Activated T-cell treated with anti-CD3 and anti-CD28 coated beads for 24 hours (primary cell): ENCODE results near the gene TTPAL.

Experiments
- DNase-seq: peaks from one replicate; pipeline ENCODE4 v3.0.0-alpha.2; 2020; ENCODE audit warnings: low read depth

The TTPAL gene

DNA sequence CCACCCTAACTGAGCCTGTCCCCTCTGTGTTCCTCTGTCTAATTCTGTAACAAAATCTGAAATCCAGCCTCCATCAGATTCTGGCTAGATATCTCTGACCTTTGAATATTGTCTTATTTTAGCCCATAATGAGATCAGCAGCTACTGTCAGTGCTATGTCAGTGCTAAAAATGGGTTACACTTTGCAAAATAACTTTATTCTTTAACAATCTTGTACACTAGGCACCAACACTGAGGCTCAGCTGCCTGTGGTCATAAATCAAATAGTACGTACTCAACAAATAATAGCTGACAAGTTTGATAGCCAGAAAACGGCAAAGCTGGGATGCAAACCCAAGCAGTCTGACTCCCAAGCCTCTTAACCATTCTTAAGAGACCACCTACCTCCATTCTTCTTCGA lies 22.1 kb downstream of the TTPAL start:
- DNase-seq: no peak

DNA sequence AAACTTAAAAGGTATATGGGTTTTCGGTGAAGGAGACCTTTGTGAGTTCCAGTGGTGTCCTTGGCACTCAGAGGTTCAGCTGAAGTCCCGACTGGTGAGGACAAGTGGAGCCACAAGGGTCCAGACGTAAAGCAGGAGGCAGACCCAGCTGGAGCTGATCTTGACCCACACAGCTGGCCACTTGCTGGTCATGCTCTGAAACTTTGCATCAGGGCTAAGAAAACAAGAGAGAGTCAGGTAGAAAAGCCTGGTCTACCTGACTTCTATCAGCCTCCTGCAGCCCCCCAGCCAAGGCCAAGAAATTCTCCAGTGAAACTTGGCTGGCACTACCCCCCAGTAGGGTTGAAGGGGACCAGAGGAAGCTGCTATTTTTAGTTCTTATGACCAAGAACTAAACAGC lies 24.5 kb downstream of the TTPAL start:
- DNase-seq: no peak

DNA sequence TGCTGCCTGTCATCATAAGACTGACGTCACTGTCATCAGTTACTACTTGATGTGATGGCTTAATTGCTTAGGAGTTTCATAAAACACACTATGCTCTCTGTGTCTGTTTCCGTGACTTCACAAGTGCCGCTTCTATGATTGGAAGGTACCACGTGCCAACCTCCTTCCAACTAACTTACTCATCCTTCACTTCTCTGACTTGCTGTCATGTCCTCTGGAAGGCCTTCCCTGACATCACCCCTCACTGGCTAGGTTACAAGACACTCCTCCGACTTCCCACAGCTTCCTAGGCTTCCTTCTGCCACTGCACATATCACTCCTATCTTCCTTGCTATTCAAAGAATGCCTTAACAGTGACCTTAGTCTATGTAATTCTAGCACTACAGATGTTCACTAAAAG lies 25.8 kb downstream of the TTPAL start:
- DNase-seq: no peak

DNA sequence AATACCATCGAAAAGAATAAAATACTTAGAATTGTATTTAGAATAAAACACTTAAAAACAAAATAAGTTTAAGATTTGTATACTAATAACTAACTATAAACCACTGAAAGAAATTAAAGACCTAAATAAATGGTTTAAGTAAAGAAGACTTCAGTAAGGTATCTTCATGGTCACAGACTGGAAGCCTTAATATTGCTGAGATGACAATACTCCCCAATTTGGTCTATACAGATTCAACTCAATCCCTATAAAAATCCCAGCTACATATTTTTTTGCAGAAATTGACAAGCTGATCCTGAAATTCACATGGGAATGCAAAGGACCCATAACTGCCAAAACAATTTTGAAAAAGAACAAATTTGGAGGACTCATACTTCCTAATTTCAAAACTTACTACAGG lies 27.3 kb downstream of the TTPAL start:
- no peak for DNase-seq

DNA sequence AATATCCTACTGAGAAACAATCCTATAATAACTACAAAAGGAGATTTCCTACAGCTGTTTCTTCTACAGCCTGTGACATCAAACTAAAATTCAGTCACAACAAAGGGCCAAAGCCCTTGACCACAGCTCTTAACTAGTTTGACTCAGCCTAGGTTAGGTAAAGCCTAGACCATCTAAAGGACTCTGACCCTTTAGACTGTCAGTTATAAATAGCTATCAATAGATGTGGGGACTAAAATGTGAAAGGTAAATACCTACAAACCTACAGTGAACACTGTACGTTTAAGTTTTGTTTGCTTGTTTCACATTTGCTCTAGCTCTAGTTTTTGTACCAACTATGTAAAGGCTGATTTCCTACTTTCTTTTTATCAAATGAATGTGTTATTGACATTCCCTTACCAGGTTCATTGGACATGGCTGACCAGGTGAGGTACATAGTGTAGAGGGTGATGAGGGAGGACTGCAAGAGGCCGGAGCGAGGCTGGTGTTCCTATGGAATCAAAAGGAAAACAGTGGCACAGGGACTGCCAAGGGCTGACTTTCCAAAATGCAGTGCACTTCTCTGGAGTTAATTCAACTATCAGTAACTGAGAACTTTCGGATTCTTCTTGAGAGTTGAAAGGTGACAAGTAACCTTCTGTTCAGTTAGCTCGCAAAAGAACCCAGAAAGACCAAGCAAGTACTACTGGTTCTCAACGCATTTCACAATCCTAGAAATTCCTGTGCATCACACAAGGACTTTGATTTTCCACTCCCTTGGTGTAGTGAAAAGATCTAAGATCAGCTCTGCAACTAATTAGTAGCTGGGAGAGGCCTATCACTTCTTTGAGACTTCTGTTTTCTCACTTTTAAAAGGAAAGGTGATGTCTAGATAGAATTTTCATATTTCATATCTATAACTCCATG lies 29.0 kb downstream of the TTPAL start:
- no peak for DNase-seq

DNA sequence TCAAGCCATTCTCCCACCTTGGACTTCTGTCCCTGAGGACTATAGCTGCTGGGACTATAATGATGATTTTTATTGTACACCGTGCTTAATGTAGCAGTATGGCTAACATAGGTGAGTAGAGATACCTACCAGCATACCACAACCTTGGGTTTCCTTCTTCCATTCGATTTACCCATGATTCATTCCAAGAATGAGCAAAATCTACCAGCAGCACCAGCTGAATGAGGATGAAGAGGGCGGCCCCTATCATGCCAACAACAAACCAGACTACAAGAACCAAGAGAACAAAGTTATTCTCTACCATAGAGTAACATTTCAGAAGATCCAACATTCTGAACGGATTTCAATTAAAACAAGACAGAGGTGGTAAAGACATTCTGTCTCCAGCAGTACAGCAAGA lies 34.1 kb downstream of the TTPAL start:
- no peak for DNase-seq

DNA sequence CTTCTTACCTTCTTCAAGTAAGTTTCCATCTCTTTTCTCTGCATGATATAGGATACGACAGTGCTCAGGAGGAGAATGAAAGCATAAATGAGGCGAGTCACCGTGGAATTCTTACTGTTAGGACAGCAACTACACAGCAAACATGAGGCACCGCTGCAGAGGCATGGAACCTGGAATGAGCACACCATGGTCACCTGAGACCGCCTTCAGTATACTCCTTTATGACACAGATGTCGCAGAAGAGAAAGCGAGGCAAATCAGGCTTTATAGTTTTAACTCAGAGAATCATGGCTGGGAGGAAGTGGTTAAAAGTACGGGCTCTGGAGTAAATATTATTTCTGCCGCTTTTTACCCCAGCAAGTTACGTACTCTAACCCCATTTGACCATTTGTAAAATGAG lies 38.2 kb downstream of the TTPAL start:
- DNase-seq: no peak

DNA sequence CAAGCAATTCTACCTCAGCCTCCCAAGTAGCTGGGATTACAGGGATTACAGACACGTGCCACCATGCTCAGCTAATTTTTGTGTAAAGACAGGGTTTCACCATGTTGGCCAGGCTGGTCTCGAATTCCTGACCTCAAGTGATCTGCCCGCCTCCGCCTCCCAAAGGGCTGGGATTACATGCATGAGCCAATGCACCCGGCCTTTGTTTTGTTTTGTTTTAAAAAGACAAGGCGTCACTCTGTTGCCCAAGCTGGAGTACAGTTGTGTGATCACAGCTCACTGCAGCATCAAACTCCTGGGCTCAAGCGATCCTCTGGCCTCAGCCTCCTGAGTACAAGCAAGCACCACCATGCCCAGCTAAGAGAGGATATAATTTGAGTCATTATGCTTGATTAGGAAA lies 40.8 kb downstream of the TTPAL start:
- DNase-seq: no peak

DNA sequence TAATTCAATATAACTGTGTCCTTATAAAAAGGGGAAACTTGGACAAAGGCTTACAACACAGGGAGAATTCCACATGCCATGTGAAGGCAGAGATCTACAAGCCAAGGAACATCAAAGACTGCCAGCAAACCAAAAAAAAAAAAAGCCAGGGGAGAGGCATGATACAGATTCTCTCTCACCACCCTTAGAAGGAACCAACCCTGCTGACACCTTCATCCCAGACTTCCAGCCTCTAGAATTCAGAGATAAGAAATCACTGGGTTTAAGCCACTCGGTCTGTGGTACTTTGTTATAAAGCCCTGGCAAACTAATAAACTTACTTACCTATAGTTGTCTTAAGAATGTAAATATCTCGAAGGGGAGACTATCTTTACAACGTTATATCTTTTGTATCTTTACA lies 41.8 kb downstream of the TTPAL start:
- DNase-seq: no peak

DNA sequence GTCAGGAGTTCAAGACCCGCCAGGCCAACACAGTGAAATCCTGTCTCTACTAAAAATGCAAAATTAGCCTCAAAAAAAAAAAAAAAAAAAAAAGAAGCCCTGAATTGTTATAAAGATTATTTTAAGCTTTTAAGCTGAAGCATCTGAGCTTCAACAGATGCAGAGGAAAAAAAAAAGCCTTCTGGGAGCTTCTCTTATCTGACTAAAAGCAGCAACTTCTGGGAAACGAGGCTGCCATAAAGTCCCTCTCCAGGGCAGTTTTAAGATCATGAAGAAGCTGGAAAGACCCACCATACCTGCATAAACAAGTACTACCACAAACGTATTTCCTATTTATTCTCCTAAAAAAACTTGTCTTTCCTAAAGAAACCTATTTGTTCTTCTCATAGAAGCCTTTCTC lies 42.6 kb downstream of the TTPAL start:
- no peak for DNase-seq

DNA sequence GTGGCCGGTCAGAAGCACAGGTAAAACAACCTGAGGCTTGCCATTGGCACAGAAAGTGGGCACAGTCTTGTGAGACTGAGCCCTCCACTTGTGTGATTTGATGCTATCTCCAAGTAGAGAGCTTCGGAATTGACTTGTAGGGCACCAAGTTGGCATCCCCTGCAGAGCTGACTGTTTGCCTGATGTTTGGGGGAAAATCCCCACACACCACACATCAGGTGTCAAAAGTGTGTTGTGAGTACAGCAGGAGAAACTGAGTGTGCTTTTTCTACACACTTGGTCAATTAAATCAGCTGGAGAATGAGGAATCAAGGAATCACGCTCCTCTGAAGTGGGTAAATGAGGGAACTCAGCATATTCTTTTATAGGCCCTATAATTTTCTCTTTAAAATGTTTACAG lies 45.2 kb downstream of the TTPAL start:
- no peak for DNase-seq

DNA sequence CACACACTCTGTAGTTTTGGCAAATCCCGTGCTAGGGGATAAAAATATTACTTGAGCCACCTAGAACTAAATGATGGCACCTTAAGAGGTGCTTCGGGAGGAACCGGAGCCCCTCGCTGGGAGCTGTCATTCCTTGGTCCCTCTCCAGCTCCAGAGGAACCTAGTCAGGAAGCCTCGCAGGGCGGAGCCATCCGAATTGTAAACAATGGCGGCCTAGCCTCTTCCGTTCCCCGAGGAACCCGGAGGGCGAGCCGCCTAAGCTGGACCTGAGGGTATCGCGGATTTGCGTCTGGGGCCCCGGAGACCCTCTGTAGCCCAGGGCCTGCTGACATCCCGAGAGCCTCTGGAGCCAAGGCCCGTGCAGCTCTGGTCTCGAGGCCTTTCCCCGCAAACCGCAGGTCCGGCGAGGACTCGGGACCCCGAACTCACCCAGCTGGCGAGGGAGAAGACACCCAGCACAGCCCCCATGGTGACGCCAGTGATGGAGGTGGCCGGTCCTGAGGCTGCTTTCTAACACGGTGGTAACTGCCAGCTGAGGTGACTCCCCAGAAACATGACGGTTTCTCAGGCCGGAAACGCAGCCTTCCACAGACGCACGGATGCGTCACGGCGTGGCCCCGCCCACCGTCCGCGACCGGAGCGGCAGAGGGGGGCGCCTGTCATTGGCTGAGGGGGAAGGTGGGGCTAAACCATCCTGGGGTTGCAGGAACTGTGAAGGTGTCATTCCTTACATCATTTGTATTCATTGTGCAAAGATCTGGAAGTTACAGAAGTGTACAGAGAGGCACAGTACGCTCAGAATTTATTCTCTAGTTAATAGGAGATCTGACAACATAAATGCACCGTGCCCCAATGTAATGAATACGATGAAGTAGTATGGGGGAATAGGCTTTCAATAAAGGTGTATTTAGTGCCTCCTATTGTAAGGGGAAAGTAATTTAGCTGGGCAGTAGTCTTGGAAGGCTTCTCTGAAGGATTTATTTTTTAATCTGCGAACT lies 46.1 kb downstream of the TTPAL start, which contains the start of gene SERINC3:
TSS of gene SERINC3 (minus strand) at position 587 of the 998 bp plus-strand sequence. CDS start at position 468, 119 bp downstream.
- DNase-seq: peak; percentile 94

DNA sequence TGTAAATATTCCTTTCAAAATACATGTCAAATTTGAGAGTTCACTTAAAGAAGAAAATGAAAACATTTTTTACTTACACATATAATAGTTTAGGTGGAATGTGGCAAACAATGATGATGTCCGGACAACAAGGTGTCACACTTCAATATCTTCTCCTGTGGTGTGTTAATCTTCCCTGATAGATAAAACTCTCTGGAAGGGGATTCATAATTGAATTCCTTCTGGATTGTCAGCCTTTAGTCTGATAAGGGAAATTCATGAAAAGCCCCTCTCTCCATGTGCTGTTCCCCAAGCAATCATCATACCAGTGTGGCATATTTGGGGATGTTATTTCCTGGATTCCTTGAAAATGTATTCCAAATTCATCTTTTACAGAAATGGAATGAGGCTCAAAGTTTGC lies 47.2 kb downstream of the TTPAL start:
- no peak for DNase-seq

DNA sequence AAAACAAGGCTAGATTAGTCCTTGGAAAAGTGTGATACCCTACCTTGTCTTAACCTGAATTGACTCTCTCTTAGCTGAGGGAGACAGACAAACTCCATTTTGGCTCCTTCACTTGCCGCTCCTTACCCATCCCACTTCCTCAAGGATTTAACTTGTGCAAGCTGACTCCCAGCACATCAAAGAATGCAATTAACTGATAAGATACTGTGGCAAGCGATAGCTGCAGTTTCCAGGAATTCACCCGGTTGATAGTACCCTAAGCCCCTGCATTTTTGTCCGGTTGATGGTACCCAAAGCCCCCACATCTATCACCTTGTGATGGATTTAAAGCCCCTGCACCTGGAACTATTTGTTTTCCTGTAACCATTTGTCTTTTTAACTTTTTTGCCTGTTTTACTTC lies 48.1 kb downstream of the TTPAL start:
- DNase-seq: no peak

DNA sequence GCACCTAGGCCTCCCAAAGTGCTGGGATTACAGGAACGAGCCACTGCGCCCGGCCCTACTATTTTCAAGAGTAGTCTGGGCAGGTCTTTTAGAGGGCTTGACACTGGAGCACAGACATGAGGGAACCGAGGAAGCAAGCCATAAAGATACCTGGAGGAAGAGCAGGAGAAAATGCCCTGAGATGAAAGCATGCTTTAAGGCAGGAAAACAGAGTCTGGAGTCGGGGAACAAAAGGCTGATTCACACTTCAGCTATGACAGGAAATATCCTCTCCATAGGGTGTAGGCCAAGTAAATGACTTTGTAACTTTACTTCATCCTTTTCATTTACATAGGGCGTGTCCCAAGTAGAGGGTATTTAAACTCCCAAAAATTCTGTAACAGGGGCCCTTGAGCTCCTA lies 50.5 kb downstream of the TTPAL start:
- no peak for DNase-seq

DNA sequence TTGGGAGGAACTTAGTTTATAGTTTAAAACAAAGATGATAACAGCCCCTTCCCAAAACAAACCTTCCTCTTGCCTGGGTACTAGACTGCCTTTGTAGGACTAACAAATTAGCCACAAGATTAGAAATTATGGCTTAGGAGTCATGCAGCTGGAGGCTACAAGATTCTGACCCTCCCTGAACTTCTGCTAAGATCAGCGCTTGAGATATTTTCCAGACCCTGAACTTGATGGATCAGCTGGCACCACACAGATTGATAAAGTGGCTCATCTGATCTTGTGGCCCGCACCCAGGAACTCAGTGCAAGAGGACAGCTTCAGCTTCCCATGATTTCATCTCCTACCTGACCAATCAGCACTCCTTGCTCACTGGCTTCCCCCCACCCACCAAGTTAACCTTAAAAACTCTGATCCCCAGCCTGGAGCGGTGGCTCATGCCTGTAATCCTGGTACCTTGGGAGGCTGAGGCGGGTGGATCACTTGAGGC lies 52.1 kb downstream of the TTPAL start:
- no peak for DNase-seq

DNA sequence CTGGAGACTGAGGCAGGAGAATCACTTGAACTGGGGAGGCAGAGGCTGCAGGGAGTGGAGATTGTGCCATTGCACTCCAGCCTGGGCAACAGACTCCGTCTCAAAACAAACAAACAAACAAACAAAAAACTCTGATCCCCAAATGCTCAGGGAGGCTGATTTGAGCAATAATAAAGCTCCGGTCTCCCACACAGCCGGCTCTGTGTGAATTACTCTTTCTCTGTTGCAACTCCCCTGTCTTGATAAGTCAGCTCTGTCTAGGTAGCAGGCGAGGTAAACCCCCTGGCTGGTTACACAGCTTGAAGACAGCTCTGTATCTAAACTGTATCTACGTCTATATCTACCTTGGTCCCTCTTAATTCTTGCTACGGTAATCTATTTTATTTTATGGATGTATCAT lies 52.6 kb downstream of the TTPAL start:
- no peak for DNase-seq

DNA sequence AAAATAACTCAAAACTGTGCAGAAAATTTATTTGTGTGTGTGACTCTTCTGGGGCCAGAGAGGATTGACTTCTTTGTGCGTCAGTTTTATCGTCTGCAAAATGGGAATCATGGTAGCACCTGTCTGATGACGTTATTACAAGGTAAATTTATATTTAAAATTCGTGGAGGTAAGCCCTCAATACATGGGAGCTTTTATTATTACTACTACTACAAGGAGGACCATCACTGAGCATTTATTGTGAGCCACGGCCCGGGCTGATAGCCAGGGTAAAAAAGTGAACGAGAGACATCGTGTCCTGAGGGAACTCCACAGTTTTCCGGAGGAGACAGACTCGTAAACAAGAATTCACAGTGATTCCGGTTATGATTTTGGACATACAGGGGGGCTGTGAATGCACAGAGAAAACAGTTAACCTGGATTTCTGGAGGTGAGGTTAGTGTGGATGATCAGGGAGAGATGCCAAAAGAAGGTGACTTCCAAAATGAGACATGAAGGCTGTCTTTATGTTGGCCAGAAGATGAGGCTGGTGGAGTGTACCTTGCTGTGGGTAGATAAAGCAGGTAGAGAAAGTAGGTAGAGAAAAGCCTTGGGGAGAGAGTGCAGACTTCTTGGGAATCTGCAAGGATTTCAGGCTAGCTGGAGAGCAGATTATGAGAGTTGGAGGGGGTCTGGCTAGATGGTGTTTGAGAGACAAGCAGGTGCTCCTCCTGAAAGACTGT lies 56.7 kb downstream of the TTPAL start:
- DNase-seq: no peak

DNA sequence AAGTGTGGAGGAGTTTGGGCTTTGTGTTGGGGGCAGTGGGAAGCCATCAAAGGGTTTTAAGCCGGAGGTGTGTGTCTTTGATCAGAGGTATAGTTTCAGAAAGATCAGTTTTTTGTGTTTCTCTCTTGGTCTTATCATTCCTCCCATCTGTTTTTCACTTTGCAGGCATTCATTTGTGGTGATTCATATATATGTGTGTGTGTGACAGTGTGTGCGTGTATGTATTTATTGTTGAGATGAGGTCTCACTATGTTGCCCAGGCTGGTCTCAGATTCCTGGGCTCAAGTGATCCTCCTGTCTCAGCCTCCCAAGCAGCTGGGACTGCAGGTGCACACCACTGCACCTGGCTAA lies 57.3 kb downstream of the TTPAL start:
- no peak for DNase-seq

DNA sequence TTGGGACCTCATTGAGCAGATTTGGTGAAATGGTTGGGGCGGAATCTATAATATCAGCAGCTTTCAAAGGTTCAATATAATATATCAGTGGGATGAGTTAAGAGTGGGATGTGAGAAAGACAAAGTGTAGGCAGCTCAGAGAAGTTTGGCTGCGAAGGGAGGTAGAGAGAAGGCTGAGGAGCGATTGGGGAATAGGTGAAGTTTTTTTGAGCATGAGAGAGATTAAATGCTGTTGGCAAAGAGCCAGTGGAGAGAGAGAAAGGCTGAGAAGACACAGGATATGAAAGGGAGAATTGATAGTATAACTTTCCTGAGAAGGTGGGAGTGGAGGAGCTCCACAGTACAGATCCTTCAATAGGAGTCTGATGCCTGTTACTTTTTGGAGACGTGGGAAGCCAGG lies 58.3 kb downstream of the TTPAL start:
- no peak for DNase-seq

DNA sequence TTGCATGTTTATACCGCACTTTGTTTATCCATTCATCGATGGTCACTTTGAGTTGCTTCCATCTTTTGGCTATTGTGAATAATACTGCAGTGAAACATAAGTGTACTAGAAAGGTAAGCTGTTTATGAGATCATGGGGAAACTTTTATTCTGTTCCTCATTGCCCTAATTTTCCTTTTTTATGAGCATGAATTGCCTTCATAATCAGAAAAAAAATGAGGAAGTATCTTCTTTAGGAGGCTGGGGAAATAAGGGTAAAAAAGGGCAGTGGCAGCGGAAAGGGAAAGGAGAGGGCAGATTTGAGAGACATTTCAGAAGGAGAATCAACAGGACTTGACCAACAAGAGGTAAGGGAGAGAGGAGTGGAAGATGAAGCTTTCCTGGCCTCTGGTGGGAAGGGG lies 60.5 kb downstream of the TTPAL start:
- no peak for DNase-seq

DNA sequence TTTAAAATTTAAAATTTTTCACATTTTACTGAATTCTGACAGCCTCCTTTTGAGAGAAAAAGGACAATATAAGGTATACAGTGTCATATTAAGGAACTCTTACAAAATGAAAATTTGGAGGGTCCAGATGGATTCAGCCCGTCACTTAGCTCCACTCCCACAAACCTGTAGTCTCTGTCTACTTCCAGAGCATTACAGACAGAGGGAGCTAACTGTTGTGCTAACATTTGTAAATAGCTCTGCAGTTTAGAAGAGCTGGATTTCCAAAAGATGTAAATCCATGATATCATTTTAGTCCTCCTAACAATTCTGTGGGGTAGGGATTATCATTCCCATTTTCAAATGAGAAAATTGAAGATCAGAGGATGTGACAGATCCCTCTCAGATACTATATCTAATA lies 62.3 kb downstream of the TTPAL start:
- DNase-seq: no peak
